Measurements from ENCODE around the gene SERPINA4.

The SERPINA4 gene

GRCh38 chr14:94543449-94544124, 17.7 kb upstream of the SERPINA4 start:
- no peak for DNase-seq

GRCh38 chr14:94544726-94545125, 16.5 kb upstream of the SERPINA4 start:
- no peak for DNase-seq

- no peak for DNase-seq
These were observed 16.0 kb upstream of the SERPINA4 start for GRCh38 chr14:94545131-94545841.

- DNase-seq, result no peak
These were observed 14.0 kb upstream of the SERPINA4 start for GRCh38 chr14:94547151-94547680.

GRCh38 chr14:94547726-94548125, 13.5 kb upstream of the SERPINA4 start:
- no peak for DNase-seq

- DNase-seq, result no peak
These were observed 12.9 kb upstream of the SERPINA4 start for GRCh38 chr14:94548131-94548998.

- DNase-seq, result peak; percentile 22
These were observed 11.9 kb upstream of the SERPINA4 start for GRCh38 chr14:94548999-94549985.

- DNase-seq, result no peak
These were observed 11.2 kb upstream of the SERPINA4 start for GRCh38 chr14:94550041-94550440.

GRCh38 chr14:94555991-94556390, 5.3 kb upstream of the SERPINA4 start:
- DNase-seq, result no peak

- no peak for DNase-seq
These were observed 3.9 kb upstream of the SERPINA4 start for GRCh38 chr14:94557327-94557726.

- no peak for DNase-seq
These were observed 2.4 kb upstream of the SERPINA4 start for GRCh38 chr14:94558842-94559241.

- no peak for DNase-seq
These were observed 1.5 kb upstream of the SERPINA4 start for GRCh38 chr14:94559638-94560290.

GRCh38 chr14:94560291-94560665, 964 bp upstream of the SERPINA4 start:
- no peak for DNase-seq

- DNase-seq, result no peak
These were observed 391 bp downstream of the SERPINA4 start for GRCh38 chr14:94561656-94562010.

- DNase-seq, result no peak
These were observed 780 bp downstream of the SERPINA4 start for GRCh38 chr14:94562022-94562421.

GRCh38 chr14:94562941-94563883, 2.0 kb downstream of the SERPINA4 start:
- DNase-seq, result no peak

GRCh38 chr14:94564381-94564780, 3.1 kb downstream of the SERPINA4 start:
- no peak for DNase-seq

GRCh38 chr14:94568186-94568585, 6.9 kb downstream of the SERPINA4 start:
- no peak for DNase-seq

GRCh38 chr14:94569381-94570001, 8.2 kb downstream of the SERPINA4 start:
- no peak for DNase-seq

GRCh38 chr14:94570002-94570400, 8.8 kb downstream of the SERPINA4 start:
- no peak for DNase-seq
